ENCODE measurements around the gene GPR161. TPM values are rescaled to one million over a fixed set of nuclear protein-coding genes. Genes with fewer than 3 reads are reported as not detected.

GPR161 gene
- total and polyA plus RNA-seq, 2 experiments from 2014 or later: 7.9 to 11.6 TPM

DNA sequence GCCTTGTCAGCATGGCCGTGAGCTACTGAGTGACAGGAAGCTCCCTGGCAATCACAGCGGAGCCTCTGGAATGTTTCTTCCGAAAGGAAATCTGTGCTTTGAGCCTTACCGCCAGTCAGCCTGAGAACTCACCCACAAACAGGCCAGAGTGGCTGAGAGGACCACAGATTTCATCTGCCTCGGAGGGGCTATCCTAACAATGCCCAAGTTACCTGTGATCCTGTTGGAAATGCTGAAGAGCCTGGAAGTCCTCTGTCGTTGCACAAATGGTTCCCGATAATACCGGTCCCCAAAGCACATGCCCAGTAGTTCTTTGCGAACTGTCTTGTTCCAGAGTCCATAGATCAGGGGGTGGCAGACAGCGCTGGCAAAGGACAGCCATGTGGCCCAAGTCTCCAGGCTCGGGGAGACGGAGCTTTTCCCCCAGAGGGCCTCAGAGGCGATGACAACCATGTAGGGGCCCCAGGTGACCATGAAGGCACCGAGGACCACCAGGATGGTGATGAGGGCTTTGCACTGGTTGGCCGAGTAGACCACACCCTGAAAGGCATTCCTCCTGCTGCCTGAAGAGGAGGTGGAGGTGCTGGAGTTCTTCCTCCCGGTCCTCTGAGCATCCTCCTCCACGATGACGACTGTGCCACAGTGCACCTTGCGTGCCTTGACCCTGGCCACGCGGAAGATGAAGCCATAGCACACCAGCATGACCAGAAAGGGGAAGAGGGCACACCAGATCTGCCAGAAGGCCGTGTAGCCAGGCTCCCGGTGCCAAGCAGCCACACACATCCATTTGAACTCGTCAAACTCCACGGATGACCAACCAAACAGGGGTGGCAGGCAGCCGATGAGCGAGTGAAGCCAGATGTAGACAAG is 40.2 kb downstream of the GPR161 start:
- no peak overlapping the region for H3K4me2 ChIP-seq
- Mint-ChIP-seq H3K4me1 (peaks cover 5% of the 10 kb centered on the region; the same call in 2 of the 3 replicates), H3K27me3 (ENCODE audit: insufficient read depth, low read depth, poor library complexity) (peaks cover 3% of the 10 kb centered on the region), H3K4me3 (no peak overlapping the region), H3K36me3 (ENCODE audit: low read depth) (peaks cover 12% of the 10 kb centered on the region; the same call in 2 of the 3 replicates), H3K9me3 (no peaks in the 10 kb centered on the region), H3K27ac (no peak overlapping the region)
- no peak for ATAC-seq
- no peak overlapping the region for H2AFZ ChIP-seq
- no peaks in the 10 kb centered on the region for H3K36me3 ChIP-seq (ENCODE audit: insufficient read depth)
- DNase-seq (ENCODE audit: low spot score): no peak
- no peak for TF ChIP-seq EZH2 (IDR thresholded peaks at IDR 0.05; ENCODE audit: low read depth, unreplicated experiment)
- TF ChIP-seq, protein P1, sequence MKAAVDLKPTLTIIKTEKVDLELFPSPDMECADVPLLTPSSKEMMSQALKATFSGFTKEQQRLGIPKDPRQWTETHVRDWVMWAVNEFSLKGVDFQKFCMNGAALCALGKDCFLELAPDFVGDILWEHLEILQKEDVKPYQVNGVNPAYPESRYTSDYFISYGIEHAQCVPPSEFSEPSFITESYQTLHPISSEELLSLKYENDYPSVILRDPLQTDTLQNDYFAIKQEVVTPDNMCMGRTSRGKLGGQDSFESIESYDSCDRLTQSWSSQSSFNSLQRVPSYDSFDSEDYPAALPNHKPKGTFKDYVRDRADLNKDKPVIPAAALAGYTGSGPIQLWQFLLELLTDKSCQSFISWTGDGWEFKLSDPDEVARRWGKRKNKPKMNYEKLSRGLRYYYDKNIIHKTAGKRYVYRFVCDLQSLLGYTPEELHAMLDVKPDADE (IDR thresholded peaks at IDR 0.05): no peak
- TF ChIP-seq STAT1 (IDR thresholded peaks at IDR 0.05; ENCODE audit: unreplicated experiment): no peak
- TF ChIP-seq CREB1 (CRISPR knock-in tag; IDR thresholded peaks at IDR 0.05; ENCODE audit: low read depth): no peak
- no peak for TF ChIP-seq ZNF331 (CRISPR knock-in tag; IDR thresholded peaks at IDR 0.05; ENCODE audit: low read depth)
- no peak for TF ChIP-seq ZNF114 (CRISPR knock-in tag; IDR thresholded peaks at IDR 0.05)
- no peak for TF ChIP-seq EZH2phosphoT487 (IDR thresholded peaks at IDR 0.05; ENCODE audit: unreplicated experiment)
- TF ChIP-seq NANOG (IDR thresholded peaks at IDR 0.05; ENCODE audit: borderline replicate concordance): no peak
- no peak for TF ChIP-seq JUNB (IDR thresholded peaks at IDR 0.05; ENCODE audit: unreplicated experiment)
- TF ChIP-seq POLR2AphosphoS5 (IDR thresholded peaks at IDR 0.05; ENCODE audit: low read depth): no peak
- TF ChIP-seq, protein P2, sequence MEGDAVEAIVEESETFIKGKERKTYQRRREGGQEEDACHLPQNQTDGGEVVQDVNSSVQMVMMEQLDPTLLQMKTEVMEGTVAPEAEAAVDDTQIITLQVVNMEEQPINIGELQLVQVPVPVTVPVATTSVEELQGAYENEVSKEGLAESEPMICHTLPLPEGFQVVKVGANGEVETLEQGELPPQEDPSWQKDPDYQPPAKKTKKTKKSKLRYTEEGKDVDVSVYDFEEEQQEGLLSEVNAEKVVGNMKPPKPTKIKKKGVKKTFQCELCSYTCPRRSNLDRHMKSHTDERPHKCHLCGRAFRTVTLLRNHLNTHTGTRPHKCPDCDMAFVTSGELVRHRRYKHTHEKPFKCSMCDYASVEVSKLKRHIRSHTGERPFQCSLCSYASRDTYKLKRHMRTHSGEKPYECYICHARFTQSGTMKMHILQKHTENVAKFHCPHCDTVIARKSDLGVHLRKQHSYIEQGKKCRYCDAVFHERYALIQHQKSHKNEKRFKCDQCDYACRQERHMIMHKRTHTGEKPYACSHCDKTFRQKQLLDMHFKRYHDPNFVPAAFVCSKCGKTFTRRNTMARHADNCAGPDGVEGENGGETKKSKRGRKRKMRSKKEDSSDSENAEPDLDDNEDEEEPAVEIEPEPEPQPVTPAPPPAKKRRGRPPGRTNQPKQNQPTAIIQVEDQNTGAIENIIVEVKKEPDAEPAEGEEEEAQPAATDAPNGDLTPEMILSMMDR (conservative IDR thresholded peaks at IDR 0.05; ENCODE audit: low read depth in 2 of 2): no peak
- TF ChIP-seq, protein P3, sequence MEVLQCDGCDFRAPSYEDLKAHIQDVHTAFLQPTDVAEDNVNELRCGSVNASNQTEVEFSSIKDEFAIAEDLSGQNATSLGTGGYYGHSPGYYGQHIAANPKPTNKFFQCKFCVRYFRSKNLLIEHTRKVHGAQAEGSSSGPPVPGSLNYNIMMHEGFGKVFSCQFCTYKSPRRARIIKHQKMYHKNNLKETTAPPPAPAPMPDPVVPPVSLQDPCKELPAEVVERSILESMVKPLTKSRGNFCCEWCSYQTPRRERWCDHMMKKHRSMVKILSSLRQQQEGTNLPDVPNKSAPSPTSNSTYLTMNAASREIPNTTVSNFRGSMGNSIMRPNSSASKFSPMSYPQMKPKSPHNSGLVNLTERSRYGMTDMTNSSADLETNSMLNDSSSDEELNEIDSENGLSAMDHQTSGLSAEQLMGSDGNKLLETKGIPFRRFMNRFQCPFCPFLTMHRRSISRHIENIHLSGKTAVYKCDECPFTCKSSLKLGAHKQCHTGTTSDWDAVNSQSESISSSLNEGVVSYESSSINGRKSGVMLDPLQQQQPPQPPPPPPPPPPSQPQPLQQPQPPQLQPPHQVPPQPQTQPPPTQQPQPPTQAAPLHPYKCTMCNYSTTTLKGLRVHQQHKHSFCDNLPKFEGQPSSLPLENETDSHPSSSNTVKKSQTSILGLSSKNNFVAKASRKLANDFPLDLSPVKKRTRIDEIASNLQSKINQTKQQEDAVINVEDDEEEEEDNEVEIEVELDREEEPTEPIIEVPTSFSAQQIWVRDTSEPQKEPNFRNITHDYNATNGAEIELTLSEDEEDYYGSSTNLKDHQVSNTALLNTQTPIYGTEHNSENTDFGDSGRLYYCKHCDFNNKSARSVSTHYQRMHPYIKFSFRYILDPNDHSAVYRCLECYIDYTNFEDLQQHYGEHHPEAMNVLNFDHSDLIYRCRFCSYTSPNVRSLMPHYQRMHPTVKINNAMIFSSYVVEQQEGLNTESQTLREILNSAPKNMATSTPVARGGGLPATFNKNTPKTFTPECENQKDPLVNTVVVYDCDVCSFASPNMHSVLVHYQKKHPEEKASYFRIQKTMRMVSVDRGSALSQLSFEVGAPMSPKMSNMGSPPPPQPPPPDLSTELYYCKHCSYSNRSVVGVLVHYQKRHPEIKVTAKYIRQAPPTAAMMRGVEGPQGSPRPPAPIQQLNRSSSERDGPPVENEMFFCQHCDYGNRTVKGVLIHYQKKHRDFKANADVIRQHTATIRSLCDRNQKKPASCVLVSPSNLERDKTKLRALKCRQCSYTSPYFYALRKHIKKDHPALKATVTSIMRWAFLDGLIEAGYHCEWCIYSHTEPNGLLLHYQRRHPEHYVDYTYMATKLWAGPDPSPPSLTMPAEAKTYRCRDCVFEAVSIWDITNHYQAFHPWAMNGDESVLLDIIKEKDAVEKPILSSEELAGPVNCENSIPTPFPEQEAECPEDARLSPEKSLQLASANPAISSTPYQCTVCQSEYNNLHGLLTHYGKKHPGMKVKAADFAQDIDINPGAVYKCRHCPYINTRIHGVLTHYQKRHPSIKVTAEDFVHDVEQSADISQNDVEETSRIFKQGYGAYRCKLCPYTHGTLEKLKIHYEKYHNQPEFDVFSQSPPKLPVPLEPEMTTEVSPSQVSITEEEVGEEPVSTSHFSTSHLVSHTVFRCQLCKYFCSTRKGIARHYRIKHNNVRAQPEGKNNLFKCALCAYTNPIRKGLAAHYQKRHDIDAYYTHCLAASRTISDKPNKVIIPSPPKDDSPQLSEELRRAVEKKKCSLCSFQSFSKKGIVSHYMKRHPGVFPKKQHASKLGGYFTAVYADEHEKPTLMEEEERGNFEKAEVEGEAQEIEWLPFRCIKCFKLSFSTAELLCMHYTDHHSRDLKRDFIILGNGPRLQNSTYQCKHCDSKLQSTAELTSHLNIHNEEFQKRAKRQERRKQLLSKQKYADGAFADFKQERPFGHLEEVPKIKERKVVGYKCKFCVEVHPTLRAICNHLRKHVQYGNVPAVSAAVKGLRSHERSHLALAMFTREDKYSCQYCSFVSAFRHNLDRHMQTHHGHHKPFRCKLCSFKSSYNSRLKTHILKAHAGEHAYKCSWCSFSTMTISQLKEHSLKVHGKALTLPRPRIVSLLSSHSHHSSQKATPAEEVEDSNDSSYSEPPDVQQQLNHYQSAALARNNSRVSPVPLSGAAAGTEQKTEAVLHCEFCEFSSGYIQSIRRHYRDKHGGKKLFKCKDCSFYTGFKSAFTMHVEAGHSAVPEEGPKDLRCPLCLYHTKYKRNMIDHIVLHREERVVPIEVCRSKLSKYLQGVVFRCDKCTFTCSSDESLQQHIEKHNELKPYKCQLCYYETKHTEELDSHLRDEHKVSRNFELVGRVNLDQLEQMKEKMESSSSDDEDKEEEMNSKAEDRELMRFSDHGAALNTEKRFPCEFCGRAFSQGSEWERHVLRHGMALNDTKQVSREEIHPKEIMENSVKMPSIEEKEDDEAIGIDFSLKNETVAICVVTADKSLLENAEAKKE (CRISPR knock-in tag; IDR thresholded peaks at IDR 0.05): no peak
- TF ChIP-seq, protein P4, sequence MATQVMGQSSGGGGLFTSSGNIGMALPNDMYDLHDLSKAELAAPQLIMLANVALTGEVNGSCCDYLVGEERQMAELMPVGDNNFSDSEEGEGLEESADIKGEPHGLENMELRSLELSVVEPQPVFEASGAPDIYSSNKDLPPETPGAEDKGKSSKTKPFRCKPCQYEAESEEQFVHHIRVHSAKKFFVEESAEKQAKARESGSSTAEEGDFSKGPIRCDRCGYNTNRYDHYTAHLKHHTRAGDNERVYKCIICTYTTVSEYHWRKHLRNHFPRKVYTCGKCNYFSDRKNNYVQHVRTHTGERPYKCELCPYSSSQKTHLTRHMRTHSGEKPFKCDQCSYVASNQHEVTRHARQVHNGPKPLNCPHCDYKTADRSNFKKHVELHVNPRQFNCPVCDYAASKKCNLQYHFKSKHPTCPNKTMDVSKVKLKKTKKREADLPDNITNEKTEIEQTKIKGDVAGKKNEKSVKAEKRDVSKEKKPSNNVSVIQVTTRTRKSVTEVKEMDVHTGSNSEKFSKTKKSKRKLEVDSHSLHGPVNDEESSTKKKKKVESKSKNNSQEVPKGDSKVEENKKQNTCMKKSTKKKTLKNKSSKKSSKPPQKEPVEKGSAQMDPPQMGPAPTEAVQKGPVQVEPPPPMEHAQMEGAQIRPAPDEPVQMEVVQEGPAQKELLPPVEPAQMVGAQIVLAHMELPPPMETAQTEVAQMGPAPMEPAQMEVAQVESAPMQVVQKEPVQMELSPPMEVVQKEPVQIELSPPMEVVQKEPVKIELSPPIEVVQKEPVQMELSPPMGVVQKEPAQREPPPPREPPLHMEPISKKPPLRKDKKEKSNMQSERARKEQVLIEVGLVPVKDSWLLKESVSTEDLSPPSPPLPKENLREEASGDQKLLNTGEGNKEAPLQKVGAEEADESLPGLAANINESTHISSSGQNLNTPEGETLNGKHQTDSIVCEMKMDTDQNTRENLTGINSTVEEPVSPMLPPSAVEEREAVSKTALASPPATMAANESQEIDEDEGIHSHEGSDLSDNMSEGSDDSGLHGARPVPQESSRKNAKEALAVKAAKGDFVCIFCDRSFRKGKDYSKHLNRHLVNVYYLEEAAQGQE (IDR thresholded peaks at IDR 0.05; ENCODE audit: unreplicated experiment): no peak
- no peaks in the 10 kb centered on the region for H3K27me3 ChIP-seq (ENCODE audit: insufficient read depth)
- H4K20me1 ChIP-seq (replicated peaks; ENCODE audit: insufficient read depth): no peaks in the 10 kb centered on the region
- no peaks in the 10 kb centered on the region for H3F3A ChIP-seq (replicated peaks; ENCODE audit: low read depth)
- no peak overlapping the region for H3K4me3 ChIP-seq
- H3K4me1 ChIP-seq (ENCODE audit: insufficient read depth): no peaks in the 10 kb centered on the region
- H3K79me2 ChIP-seq (replicated peaks; ENCODE audit: insufficient read depth): no peaks in the 10 kb centered on the region
- no peak overlapping the region for H3K27ac ChIP-seq (ENCODE audit: low read depth)
- no peaks in the 10 kb centered on the region for H3K9me2 ChIP-seq (ENCODE audit: insufficient read depth)
